Mesothelial cell of epicardium (in vitro differentiated cells): ENCODE measurements around the gene SH3RF3. TPM values are rescaled to one million over a fixed set of nuclear protein-coding genes. Genes with fewer than 3 reads are reported as not detected.

Source experiments
- DNase-seq, 2 experiments: peaks; one replicate each; pipeline ENCODE4 v3.0.0; 2021; ENCODE audit warnings: low spot score in 2 of 2; ENCODE audit not compliant: unreplicated experiment in 2 of 2
- H3K27ac Mint-ChIP-seq: 2 replicates; pipeline ENCODE4 v1.8.0; 2021; ENCODE audit warnings: mixed read lengths
- H3K27me3 Mint-ChIP-seq: 2 replicates; pipeline ENCODE4 v1.8.0; 2021; ENCODE audit warnings: low read depth, mixed read lengths
- H3K36me3 Mint-ChIP-seq: 2 replicates; pipeline ENCODE4 v1.8.0; 2021; ENCODE audit warnings: mixed read lengths
- H3K4me1 Mint-ChIP-seq: 2 replicates; pipeline ENCODE4 v1.8.0; 2021; ENCODE audit warnings: mixed read lengths
- H3K4me3 Mint-ChIP-seq: 2 replicates; pipeline ENCODE4 v1.8.0; 2021; ENCODE audit warnings: mild to moderate bottlenecking, moderate library complexity, mixed read lengths
- H3K9me3 Mint-ChIP-seq: 2 replicates; pipeline ENCODE4 v1.8.0; 2021; ENCODE audit warnings: mixed read lengths
- CTCF ChIP-seq: fragments of 200-600 bp; sonication (generic); IDR thresholded peaks from one replicate; pipeline ENCODE4 v1.5.0; 2021; ENCODE audit warnings: antibody characterized with exemption; ENCODE audit not compliant: unreplicated experiment
- total RNA-seq: library from RNA; stranded (reverse); gene quantifications from 3 replicates; pipeline ENCODE4 v1.2.1, GENCODE V29; 2021

The SH3RF3 gene
- total RNA-seq, 1 donor from 2014 or later = 2.7 TPM

GRCh38 chr2:109246616-109247015, 117.6 kb downstream of the SH3RF3 start:
- Mint-ChIP-seq H3K27ac (no peak overlapping the region), H3K36me3 (no peaks in the 10 kb centered on the region), H3K4me1 (peaks cover 19% of the 10 kb centered on the region), H3K9me3 (no peaks in the 10 kb centered on the region), H3K4me3 (no peak overlapping the region), H3K27me3 (peaks cover 13% of the 10 kb centered on the region)
- DNase-seq = no peak
- TF ChIP-seq CTCF = no peak

- Mint-ChIP-seq H3K27ac (no peak overlapping the region), H3K4me1 (peaks cover 12% of the 10 kb centered on the region), H3K4me3 (no peak overlapping the region), H3K27me3 (peaks cover 13% of the 10 kb centered on the region), H3K36me3 (no peaks in the 10 kb centered on the region), H3K9me3 (no peaks in the 10 kb centered on the region)
- TF ChIP-seq CTCF = no peak
- DNase-seq = no peak
Observed at GRCh38 chr2:109247340-109247739, 118.3 kb downstream of the SH3RF3 start.

GRCh38 chr2:109247812-109248211, 118.8 kb downstream of the SH3RF3 start:
- no peak for TF ChIP-seq CTCF
- Mint-ChIP-seq H3K27me3 (peaks cover 13% of the 10 kb centered on the region), H3K9me3 (no peaks in the 10 kb centered on the region), H3K36me3 (no peaks in the 10 kb centered on the region), H3K4me3 (no peak overlapping the region), H3K27ac (no peak overlapping the region), H3K4me1 (peaks cover 8% of the 10 kb centered on the region)
- no peak for DNase-seq

- Mint-ChIP-seq H3K36me3 (no peaks in the 10 kb centered on the region), H3K9me3 (no peaks in the 10 kb centered on the region), H3K4me1 (peaks cover 5% of the 10 kb centered on the region), H3K27ac (no peak overlapping the region), H3K4me3 (no peak overlapping the region), H3K27me3 (peaks cover 13% of the 10 kb centered on the region)
- no peak for TF ChIP-seq CTCF
- no peak for DNase-seq
Observed at GRCh38 chr2:109248590-109248989, 119.6 kb downstream of the SH3RF3 start.

- H3K27me3 Mint-ChIP-seq = peaks cover 12% of the 10 kb centered on the region
- no peak overlapping the region for H3K4me3 Mint-ChIP-seq
- H3K4me1 Mint-ChIP-seq = no peaks in the 10 kb centered on the region
- TF ChIP-seq CTCF = no peak
- DNase-seq = no peak
- no peaks in the 10 kb centered on the region for H3K9me3 Mint-ChIP-seq
- no peaks in the 10 kb centered on the region for H3K36me3 Mint-ChIP-seq
- H3K27ac Mint-ChIP-seq = no peak overlapping the region
Observed at GRCh38 chr2:109253217-109253616, 124.2 kb downstream of the SH3RF3 start.
